Neutrophil (primary cell): ENCODE results near the gene RNF208.

Experiments used
- H3K27ac ChIP-seq: fragments of 200-600 bp; sonication (generic); 2 replicates; pipeline ENCODE4 v1.5.1; 2016; ENCODE audit warnings: mild to moderate bottlenecking, moderate library complexity
- H3K27me3 ChIP-seq: fragments of 200-600 bp; sonication (generic); 2 replicates; pipeline ENCODE4 v1.6.0; 2016; ENCODE audit warnings: mild to moderate bottlenecking
- H3K36me3 ChIP-seq: fragments of 200-600 bp; sonication (generic); 2 replicates; pipeline ENCODE4 v1.5.1; 2017
- H3K4me1 ChIP-seq, 2 experiments: fragments of 200-600 bp in 1 of 2; sonication (generic) in 1 of 2; 1 replicate in 1 of 2; 2 replicates in 1 of 2; pipeline versions ENCODE4 v1.5.1 to v1.6.1; 2013 to 2016; ENCODE audit warnings: low read depth in 1 of 2, low read length in 1 of 2, mild to moderate bottlenecking in 1 of 2, moderate library complexity in 1 of 2; ENCODE audit not compliant: control insufficient read depth in 1 of 2, insufficient read depth in 1 of 2
- H3K4me3 ChIP-seq, 2 experiments: fragments of 200-600 bp in 1 of 2; sonication (generic) in 1 of 2; 1 replicate in 1 of 2; 2 replicates in 1 of 2; pipeline ENCODE4 v1.5.1; 2013 to 2016; ENCODE audit warnings: low read depth in 1 of 2, low read length in 1 of 2, mild to moderate bottlenecking in 1 of 2, moderate library complexity in 1 of 2
- H3K9me3 ChIP-seq: fragments of 200-600 bp; sonication (generic); 2 replicates; pipeline ENCODE4 v1.5.1; 2016
- TF ChIP-seq, protein P1 (sequence below): fragments of 200-600 bp; sonication (generic); IDR thresholded peaks from 2 replicates; pipeline ENCODE4 v1.5.1; 2016; ENCODE audit warnings: antibody characterized with exemption

The RNF208 gene

DNA sequence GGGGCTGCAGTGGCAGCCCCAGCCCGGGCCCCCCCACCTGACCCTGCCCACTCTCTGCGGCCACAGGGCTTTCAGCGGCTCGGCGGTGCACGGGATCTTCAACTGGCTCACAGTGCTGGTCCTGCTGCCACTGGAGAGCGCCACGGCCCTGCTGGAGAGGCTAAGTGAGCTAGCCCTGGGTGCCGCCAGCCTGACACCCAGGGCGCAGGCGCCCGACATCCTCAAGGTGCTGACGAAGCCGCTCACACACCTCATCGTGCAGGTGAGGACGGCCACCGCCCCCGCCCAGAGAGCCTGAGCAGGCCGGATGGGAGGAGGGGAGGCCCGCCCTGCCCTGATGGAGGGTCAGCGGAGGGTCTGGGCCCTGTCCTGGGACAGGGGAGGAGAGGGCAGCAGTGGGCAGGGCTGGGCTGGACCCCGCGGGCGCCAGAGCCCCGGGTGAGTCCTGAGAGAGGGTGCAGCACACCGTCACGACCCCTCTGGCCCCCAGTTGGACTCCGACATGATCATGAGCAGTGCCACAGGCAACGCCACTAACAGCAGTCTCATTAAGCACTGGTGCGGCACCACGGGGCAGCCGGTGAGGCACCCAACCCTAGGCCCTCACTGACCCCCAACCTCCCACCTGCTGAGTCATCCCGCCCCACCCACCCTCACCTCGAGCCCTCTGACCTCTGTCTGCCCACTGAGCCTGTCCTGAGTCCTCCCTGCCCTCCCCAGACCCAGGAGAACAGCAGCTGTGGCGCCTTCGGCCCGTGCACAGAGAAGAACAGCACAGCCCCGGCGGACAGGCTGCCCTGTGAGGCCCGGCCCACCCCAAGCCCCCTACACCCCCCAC, 11.3 kb upstream of the RNF208 start:
- Histone ChIP-seq H3K4me1 (peaks cover 24 to 26% of the 10 kb centered on the region in 2 experiments), H3K36me3 (no peaks in the 10 kb centered on the region), H3K9me3 (no peaks in the 10 kb centered on the region), H3K4me3 (no peak overlapping the region), H3K27ac (no peak overlapping the region), H3K27me3 (peaks cover 56% of the 10 kb centered on the region)
- TF ChIP-seq, protein P1, sequence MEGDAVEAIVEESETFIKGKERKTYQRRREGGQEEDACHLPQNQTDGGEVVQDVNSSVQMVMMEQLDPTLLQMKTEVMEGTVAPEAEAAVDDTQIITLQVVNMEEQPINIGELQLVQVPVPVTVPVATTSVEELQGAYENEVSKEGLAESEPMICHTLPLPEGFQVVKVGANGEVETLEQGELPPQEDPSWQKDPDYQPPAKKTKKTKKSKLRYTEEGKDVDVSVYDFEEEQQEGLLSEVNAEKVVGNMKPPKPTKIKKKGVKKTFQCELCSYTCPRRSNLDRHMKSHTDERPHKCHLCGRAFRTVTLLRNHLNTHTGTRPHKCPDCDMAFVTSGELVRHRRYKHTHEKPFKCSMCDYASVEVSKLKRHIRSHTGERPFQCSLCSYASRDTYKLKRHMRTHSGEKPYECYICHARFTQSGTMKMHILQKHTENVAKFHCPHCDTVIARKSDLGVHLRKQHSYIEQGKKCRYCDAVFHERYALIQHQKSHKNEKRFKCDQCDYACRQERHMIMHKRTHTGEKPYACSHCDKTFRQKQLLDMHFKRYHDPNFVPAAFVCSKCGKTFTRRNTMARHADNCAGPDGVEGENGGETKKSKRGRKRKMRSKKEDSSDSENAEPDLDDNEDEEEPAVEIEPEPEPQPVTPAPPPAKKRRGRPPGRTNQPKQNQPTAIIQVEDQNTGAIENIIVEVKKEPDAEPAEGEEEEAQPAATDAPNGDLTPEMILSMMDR = no peak

DNA sequence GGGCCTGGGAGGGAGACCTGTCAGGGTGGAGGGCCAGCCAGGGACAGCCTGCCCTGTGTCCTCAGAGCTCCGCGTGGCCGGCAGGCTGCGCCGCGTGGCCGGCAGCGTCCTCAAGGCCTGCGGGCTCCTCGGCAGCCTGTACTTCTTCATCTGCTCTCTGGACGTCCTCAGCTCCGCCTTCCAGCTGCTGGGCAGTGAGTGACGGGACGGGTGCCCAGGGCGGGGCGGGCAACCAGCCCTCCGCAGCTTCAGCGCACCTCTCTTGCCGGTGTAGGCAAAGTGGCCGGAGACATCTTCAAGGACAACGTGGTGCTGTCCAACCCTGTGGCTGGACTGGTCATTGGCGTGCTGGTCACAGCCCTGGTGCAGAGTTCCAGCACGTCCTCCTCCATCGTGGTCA, 10.5 kb upstream of the RNF208 start:
- Histone ChIP-seq H3K4me3 (no peak overlapping the region), H3K27me3 (peaks cover 64% of the 10 kb centered on the region)
- TF ChIP-seq, protein P1 = no peak

DNA sequence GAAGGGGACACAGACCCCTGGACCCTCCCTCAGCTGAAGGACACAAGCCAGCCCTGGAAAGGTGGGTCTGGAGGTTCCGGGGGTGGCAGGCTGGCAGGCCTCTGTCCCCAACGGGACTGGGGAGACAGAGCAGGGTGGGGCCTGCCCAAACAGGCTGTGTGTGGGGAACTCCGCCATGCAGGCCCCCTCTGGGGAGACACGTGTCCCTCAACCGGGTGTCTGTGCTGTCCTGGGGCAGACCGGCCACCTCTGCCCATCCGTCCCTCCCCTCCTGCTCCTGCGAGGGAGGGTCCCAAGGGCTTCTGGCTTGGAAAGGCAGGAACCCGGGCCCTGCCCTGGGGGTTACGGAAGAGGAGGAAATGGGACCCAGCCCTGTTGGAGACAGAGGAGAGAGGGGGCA, 10.1 kb upstream of the RNF208 start:
- Histone ChIP-seq H3K4me1 (peaks cover 11 to 15% of the 10 kb centered on the region in 2 experiments), H3K27ac (no peak overlapping the region), H3K4me3 (no peak overlapping the region), H3K36me3 (no peaks in the 10 kb centered on the region), H3K27me3 (peaks cover 68% of the 10 kb centered on the region), H3K9me3 (no peaks in the 10 kb centered on the region)
- TF ChIP-seq, protein P1 = no peak

More for the DNA sequence above, 10.5 kb upstream of the RNF208 start:
- H3K27ac ChIP-seq = no peak overlapping the region
- H3K36me3 ChIP-seq = no peaks in the 10 kb centered on the region
- no peaks in the 10 kb centered on the region for H3K9me3 ChIP-seq
- peaks cover 16 to 19% of the 10 kb centered on the region in 2 experiments for H3K4me1 ChIP-seq

DNA sequence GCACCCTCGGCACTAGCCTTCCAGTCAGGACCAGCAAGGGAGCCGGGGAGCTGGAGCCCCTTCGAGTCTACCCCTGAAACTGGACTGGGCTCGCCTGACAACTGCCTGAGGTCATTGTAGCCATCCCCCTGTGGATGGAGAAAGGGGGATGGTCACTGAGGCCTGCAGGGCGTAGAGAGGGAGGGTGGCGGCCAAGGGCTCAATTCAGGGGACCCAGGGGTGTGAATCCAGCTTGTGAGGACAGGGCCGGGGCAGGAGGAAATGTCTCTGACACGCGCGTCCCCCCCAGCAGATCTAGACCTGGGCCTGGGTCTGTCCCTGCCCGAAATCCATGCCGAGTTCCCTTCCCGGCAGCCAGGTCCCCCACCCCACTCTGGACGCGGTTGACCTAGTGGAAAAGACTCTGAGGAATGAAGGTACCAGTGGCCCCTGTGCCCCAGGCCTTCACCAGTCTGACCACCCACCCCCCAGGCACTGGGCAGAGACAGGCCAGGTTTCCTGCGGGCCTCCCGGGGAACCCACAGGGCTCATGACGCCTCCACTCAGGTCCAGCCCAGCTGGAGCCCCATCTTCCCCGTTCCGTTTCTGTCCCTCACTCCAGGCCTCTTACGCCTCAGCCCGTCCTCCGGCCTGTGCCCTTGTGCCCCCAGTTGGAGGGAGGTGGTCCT, 9.5 kb upstream of the RNF208 start:
- Histone ChIP-seq H3K36me3 (no peaks in the 10 kb centered on the region), H3K4me1 (peaks cover 6 to 9% of the 10 kb centered on the region in 2 experiments), H3K27me3 (peaks cover 74% of the 10 kb centered on the region), H3K9me3 (no peaks in the 10 kb centered on the region), H3K27ac (no peak overlapping the region), H3K4me3 (no peak overlapping the region)
- TF ChIP-seq, protein P1 = no peak

DNA sequence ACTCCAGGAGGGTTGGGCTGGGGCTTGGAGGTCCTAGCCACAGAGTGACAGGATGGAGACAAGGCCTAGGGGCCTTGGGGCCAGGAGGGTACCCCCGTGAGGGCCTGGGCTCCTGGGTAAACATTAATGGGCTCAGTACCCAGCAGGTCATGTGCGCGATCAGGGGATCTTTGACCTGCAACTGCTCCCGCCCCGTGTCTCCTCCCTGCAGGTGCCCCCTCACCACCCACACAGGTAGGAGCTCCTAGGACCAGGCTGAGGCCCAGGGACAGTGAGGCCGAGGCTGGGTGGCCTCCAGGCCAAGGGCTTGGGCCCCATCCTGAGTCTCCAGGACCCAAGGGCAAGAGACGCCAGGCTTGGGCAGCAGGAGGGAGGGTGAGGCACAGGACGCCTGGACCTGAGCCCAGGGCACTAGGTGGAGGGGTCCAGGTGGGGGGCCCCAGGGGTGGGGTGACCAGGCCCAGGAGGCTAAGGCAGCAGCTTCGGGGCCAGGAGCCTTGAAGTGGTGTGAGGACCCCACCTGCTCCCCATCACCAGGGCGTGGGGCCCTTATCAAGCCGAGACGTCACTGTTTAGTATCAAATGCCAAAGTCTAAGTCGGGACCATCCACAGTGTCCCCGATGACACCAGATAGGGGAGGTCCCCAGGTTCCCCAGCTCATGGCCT, 8.8 kb upstream of the RNF208 start, which contains the start of gene SLC34A3:
Gene SLC34A3, plus strand, starts transcription at position 197 of the 667 bp plus-strand sequence. CDS start 802 bp downstream, outside the sequence.
- peaks cover 79% of the 10 kb centered on the region for H3K27me3 ChIP-seq
- no peak within 1 kb of the TSS for H3K4me3 ChIP-seq
- H3K27ac ChIP-seq = no peak within 1 kb of the TSS
- no peaks in the 10 kb centered on the region for H3K36me3 ChIP-seq
- H3K4me1 ChIP-seq = peaks cover 0 to 2% of the 10 kb centered on the region in 2 experiments
- TF ChIP-seq, protein P1 = no peak
- H3K9me3 ChIP-seq = no peaks in the 10 kb centered on the region
